Osteocyte (in vitro differentiated cells): Measurements from ENCODE around the gene H2AZ1. TPM values are rescaled to one million over a fixed set of nuclear protein-coding genes. Genes with fewer than 3 reads are reported as not detected.
A peak's percentile ranks its signal among the peaks of the same experiment; 100 is the strongest.

Source experiments
- DNase-seq: peaks from one replicate; pipeline ENCODE4 v3.0.0; 2021; ENCODE audit warnings: mixed read lengths; ENCODE audit not compliant: unreplicated experiment; ENCODE audit errors: extremely low spot score
- H3K27ac Mint-ChIP-seq: one replicate; pipeline ENCODE4 v1.8.0; 2021; ENCODE audit warnings: mild to moderate bottlenecking, mixed read lengths; ENCODE audit not compliant: unreplicated experiment
- H3K27me3 Mint-ChIP-seq: one replicate; pipeline ENCODE4 v1.8.0; 2021; ENCODE audit warnings: mixed read lengths; ENCODE audit not compliant: unreplicated experiment
- H3K36me3 Mint-ChIP-seq: one replicate; pipeline ENCODE4 v1.8.0; 2021; ENCODE audit warnings: mixed read lengths; ENCODE audit not compliant: unreplicated experiment
- H3K4me1 Mint-ChIP-seq: one replicate; pipeline ENCODE4 v1.8.0; 2021; ENCODE audit warnings: mixed read lengths; ENCODE audit not compliant: unreplicated experiment
- H3K4me3 Mint-ChIP-seq: one replicate; pipeline ENCODE4 v1.8.0; 2021; ENCODE audit warnings: mild to moderate bottlenecking, moderate library complexity, mixed read lengths; ENCODE audit not compliant: unreplicated experiment
- H3K9me3 Mint-ChIP-seq: one replicate; pipeline ENCODE4 v1.8.0; 2021; ENCODE audit warnings: mixed read lengths; ENCODE audit not compliant: unreplicated experiment
- CTCF ChIP-seq: fragments of 200-600 bp; sonication (generic); IDR thresholded peaks from 2 replicates; pipeline ENCODE4 v1.5.0; 2021; ENCODE audit warnings: antibody characterized with exemption, mild to moderate bottlenecking, moderate library complexity
- total RNA-seq: library from RNA; stranded (reverse); gene quantifications from 2 replicates; pipeline ENCODE4 v1.2.1, GENCODE V29; 2021

Gene H2AZ1
- total RNA-seq, 1 donor from 2014 or later: 192 TPM

- Mint-ChIP-seq H3K4me1 (peaks cover 44% of the 10 kb centered on the region), H3K27me3 (no peaks in the 10 kb centered on the region), H3K27ac (peak overlapping the region; percentile 93), H3K4me3 (peak overlapping the region; percentile 93), H3K9me3 (no peaks in the 10 kb centered on the region), H3K36me3 (peaks cover 15% of the 10 kb centered on the region)
- no peak for DNase-seq
- TF ChIP-seq CTCF: no peak
Measured at GRCh38 chr4:99945718-99946355, 4.2 kb downstream of the H2AZ1 start.

GRCh38 chr4:99943904-99944437 lies 6.1 kb downstream of the H2AZ1 start:
- Mint-ChIP-seq H3K27ac (no peak overlapping the region), H3K27me3 (no peaks in the 10 kb centered on the region), H3K4me1 (peaks cover 44% of the 10 kb centered on the region), H3K4me3 (peak overlapping the region; percentile 10), H3K9me3 (no peaks in the 10 kb centered on the region), H3K36me3 (peaks cover 15% of the 10 kb centered on the region)
- no peak for TF ChIP-seq CTCF
- DNase-seq: no peak

- peaks cover 23% of the 10 kb centered on the region for H3K36me3 Mint-ChIP-seq
- no peak for TF ChIP-seq CTCF
- H3K27ac Mint-ChIP-seq: no peak overlapping the region
- H3K27me3 Mint-ChIP-seq: no peaks in the 10 kb centered on the region
- no peak for DNase-seq
- H3K9me3 Mint-ChIP-seq: peaks cover 13% of the 10 kb centered on the region
- peaks cover 7% of the 10 kb centered on the region for H3K4me1 Mint-ChIP-seq
- no peak overlapping the region for H3K4me3 Mint-ChIP-seq
Measured at GRCh38 chr4:99938243-99938753, 11.8 kb downstream of the H2AZ1 start.

GRCh38 chr4:99934891-99935290 lies 15.2 kb downstream of the H2AZ1 start:
- Mint-ChIP-seq H3K4me1 (no peaks in the 10 kb centered on the region), H3K27me3 (no peaks in the 10 kb centered on the region), H3K27ac (no peak overlapping the region), H3K4me3 (no peak overlapping the region), H3K36me3 (peaks cover 36% of the 10 kb centered on the region), H3K9me3 (peaks cover 21% of the 10 kb centered on the region)
- no peak for DNase-seq
- TF ChIP-seq CTCF: no peak

GRCh38 chr4:99927566-99927965 lies 22.5 kb downstream of the H2AZ1 start:
- H3K4me3 Mint-ChIP-seq: no peak overlapping the region
- H3K4me1 Mint-ChIP-seq: no peaks in the 10 kb centered on the region
- DNase-seq: no peak
- H3K27ac Mint-ChIP-seq: no peak overlapping the region
- no peaks in the 10 kb centered on the region for H3K27me3 Mint-ChIP-seq
- no peak for TF ChIP-seq CTCF
- H3K36me3 Mint-ChIP-seq: peaks cover 24% of the 10 kb centered on the region
- H3K9me3 Mint-ChIP-seq: peaks cover 4% of the 10 kb centered on the region
